Smooth muscle cell (in vitro differentiated cells): Measurements from ENCODE around the gene CTCF. TPM values are rescaled to one million over a fixed set of nuclear protein-coding genes. Genes with fewer than 3 reads are reported as not detected.

Source experiments
- DNase-seq: peaks from one replicate; lab custom pipeline; 2025; ENCODE audit not compliant: unreplicated experiment; lab: John Stamatoyannopoulos, UW
- H2AFZ ChIP-seq: fragments of 200-600 bp; sonication (generic); 2 replicates; pipeline ENCODE4 v1.6.0; 2016; ENCODE audit warnings: antibody characterized with exemption, low read depth, mild to moderate bottlenecking
- H3F3A ChIP-seq: fragments of 200-600 bp; sonication (generic); 2 replicates; pipeline ENCODE4 v1.6.0; 2017; ENCODE audit warnings: antibody characterized with exemption, low read depth
- H3K27ac ChIP-seq: fragments of 200-600 bp; sonication (generic); 2 replicates; pipeline ENCODE4 v1.5.1; 2016; ENCODE audit warnings: low read depth, mild to moderate bottlenecking
- H3K27me3 ChIP-seq: fragments of 200-600 bp; sonication (generic); 2 replicates; pipeline ENCODE4 v1.6.1; 2016; ENCODE audit warnings: low read depth, mild to moderate bottlenecking
- H3K36me3 ChIP-seq: fragments of 200-600 bp; sonication (generic); 2 replicates; pipeline ENCODE4 v1.5.1; 2016; ENCODE audit warnings: low read depth
- H3K4me1 ChIP-seq: fragments of 200-600 bp; sonication (generic); 2 replicates; pipeline ENCODE4 v1.5.1; 2016; ENCODE audit warnings: low read depth
- H3K4me2 ChIP-seq: fragments of 200-600 bp; sonication (generic); 2 replicates; pipeline ENCODE4 v1.6.0; 2016; ENCODE audit warnings: mild to moderate bottlenecking
- H3K4me3 ChIP-seq: fragments of 200-600 bp; sonication (generic); 2 replicates; pipeline ENCODE4 v1.5.1; 2016; ENCODE audit warnings: mild to moderate bottlenecking
- H3K79me2 ChIP-seq: fragments of 200-600 bp; sonication (generic); 2 replicates; pipeline ENCODE4 v1.6.0; 2016; ENCODE audit warnings: low read depth, mild to moderate bottlenecking
- H3K9ac ChIP-seq: fragments of 200-600 bp; sonication (generic); 2 replicates; pipeline ENCODE4 v1.6.0; 2016; ENCODE audit warnings: low read depth
- H3K9me3 ChIP-seq: fragments of 200-600 bp; sonication (generic); replicated peaks from 2 replicates; pipeline ENCODE4 v1.5.1; 2016; ENCODE audit warnings: low read depth
- H4K20me1 ChIP-seq: fragments of 200-600 bp; sonication (generic); 2 replicates; pipeline ENCODE4 v1.6.0; 2016; ENCODE audit warnings: low read depth
- CTCF ChIP-seq: fragments of 200-600 bp; sonication (generic); IDR thresholded peaks from 2 replicates; pipeline ENCODE4 v1.5.1; 2017; ENCODE audit warnings: borderline replicate concordance, mild to moderate bottlenecking, antibody characterized with exemption; ENCODE audit not compliant: insufficient read depth, poor library complexity, severe bottlenecking
- WGBS: methylation state at CpG from one replicate; pipeline ENCODE4 v1.1.7; 2016; ENCODE audit warnings: low lambda C conversion rate; 5-methylcytosine and 5-hydroxymethylcytosine counted together
- polyA plus RNA-seq: library from polyadenylated mRNA; unstranded; fragments of >200 nt; fragmentation: Nextera tagmentation; extraction: Ambion mirVana; gene quantifications from 2 replicates; pipeline ENCODE4 v1.2.1, GENCODE V29; 2016
- total RNA-seq: library from RNA; depleted of rRNA; stranded (reverse); fragments of >200 nt; gene quantifications from 2 replicates; pipeline ENCODE4 v1.2.3, GENCODE V29; 2014

Gene CTCF
- total and polyA plus RNA-seq, 2 experiments from 2014 or later, result 28.4 to 32.4 TPM

DNA sequence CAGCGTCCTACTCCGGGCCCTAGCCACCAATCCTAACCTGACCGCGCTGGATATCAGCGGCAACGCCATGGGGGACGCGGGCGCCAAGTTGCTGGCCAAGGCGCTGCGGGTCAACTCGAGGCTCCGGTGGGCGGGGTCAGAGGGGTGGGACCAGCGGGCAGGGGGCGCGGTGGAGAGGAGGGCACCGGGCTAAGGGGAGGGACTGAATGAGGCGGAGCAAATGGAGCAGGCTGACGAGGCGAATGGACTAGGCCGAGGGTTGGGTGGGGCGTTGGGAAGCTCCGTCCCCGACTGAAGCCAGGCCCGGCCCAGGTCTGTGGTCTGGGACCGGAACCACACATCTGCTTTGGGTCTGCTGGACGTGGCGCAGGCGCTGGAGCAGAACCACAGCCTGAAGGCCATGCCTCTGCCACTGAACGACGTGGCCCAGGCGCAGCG is 87.2 kb downstream of the CTCF start:
- H3K9ac ChIP-seq, result no peak overlapping the region
- no peak for DNase-seq
- peaks cover 49% of the 10 kb centered on the region for H3K27me3 ChIP-seq
- H3F3A ChIP-seq, result no peaks in the 10 kb centered on the region
- no peaks in the 10 kb centered on the region for H4K20me1 ChIP-seq
- H2AFZ ChIP-seq, result no peak overlapping the region
- H3K36me3 ChIP-seq, result no peaks in the 10 kb centered on the region
- H3K9me3 ChIP-seq, result no peaks in the 10 kb centered on the region
- H3K4me1 ChIP-seq, result no peaks in the 10 kb centered on the region
- no peak overlapping the region for H3K4me3 ChIP-seq
- H3K27ac ChIP-seq, result no peak overlapping the region
- 52% methylated on average over 26 of the region's 34 CpGs for WGBS
- TF ChIP-seq CTCF, result no peak
- no peaks in the 10 kb centered on the region for H3K79me2 ChIP-seq
- no peak overlapping the region for H3K4me2 ChIP-seq

DNA sequence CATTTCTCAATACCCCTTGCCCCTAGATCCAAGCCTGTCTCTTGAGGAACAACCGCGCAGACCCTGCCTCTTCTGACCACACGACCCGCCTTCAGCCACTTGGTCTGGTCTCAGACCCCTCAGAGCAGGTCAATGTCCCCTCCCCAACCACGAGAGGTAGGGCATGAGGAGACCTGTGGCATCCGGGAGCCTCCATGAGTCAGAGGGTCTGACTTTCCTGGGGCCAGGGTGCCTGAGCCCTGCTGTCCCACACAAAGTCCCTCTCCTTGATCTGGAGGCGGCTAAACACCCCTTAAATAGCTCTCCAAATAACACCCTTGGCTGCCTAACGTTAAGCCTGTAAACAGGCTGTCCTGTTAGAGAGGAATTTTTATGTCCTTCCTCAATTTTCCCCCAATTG is 87.7 kb downstream of the CTCF start:
- no peaks in the 10 kb centered on the region for H3K4me1 ChIP-seq
- TF ChIP-seq CTCF, result no peak
- H2AFZ ChIP-seq, result no peak overlapping the region
- H3K4me2 ChIP-seq, result no peak overlapping the region
- H3K79me2 ChIP-seq, result no peaks in the 10 kb centered on the region
- H3K27ac ChIP-seq, result no peak overlapping the region
- H3F3A ChIP-seq, result no peaks in the 10 kb centered on the region
- H3K4me3 ChIP-seq, result no peak overlapping the region
- peaks cover 43% of the 10 kb centered on the region for H3K27me3 ChIP-seq
- 80% methylated on average over 8 of the region's 8 CpGs for WGBS
- H3K9ac ChIP-seq, result no peak overlapping the region
- no peak for DNase-seq
- no peaks in the 10 kb centered on the region for H4K20me1 ChIP-seq
- no peaks in the 10 kb centered on the region for H3K9me3 ChIP-seq
- H3K36me3 ChIP-seq, result no peaks in the 10 kb centered on the region

GRCh38 chr16:67651039-67651438 is 88.7 kb downstream of the CTCF start:
- Histone ChIP-seq H3K27ac (no peak overlapping the region), H3K36me3 (no peaks in the 10 kb centered on the region), H3K4me3 (no peak overlapping the region), H4K20me1 (no peaks in the 10 kb centered on the region), H3K4me2 (no peak overlapping the region), H3K9ac (no peak overlapping the region), H3K9me3 (no peaks in the 10 kb centered on the region), H3K79me2 (no peaks in the 10 kb centered on the region), H3F3A (no peaks in the 10 kb centered on the region), H3K27me3 (peaks cover 34% of the 10 kb centered on the region), H3K4me1 (no peaks in the 10 kb centered on the region), H2AFZ (no peak overlapping the region)
- no peak for TF ChIP-seq CTCF
- WGBS, result 92% methylated on average over 6 of the region's 7 CpGs
- DNase-seq, result no peak

- TF ChIP-seq CTCF, result no peak
- H4K20me1 ChIP-seq, result no peaks in the 10 kb centered on the region
- no peak overlapping the region for H3K9ac ChIP-seq
- H3K9me3 ChIP-seq, result no peaks in the 10 kb centered on the region
- no peak overlapping the region for H2AFZ ChIP-seq
- no peaks in the 10 kb centered on the region for H3K79me2 ChIP-seq
- no peaks in the 10 kb centered on the region for H3K36me3 ChIP-seq
- no peak overlapping the region for H3K27ac ChIP-seq
- H3K4me1 ChIP-seq, result no peaks in the 10 kb centered on the region
- H3K4me3 ChIP-seq, result no peak overlapping the region
- H3K4me2 ChIP-seq, result no peak overlapping the region
- WGBS, result 85% methylated on average over 4 of the region's 4 CpGs
- peaks cover 28% of the 10 kb centered on the region for H3K27me3 ChIP-seq
- no peaks in the 10 kb centered on the region for H3F3A ChIP-seq
- no peak for DNase-seq
Measured at GRCh38 chr16:67651847-67652246, 89.5 kb downstream of the CTCF start.
